ENCODE data around the gene TREX2. TPM values are rescaled to one million over a fixed set of nuclear protein-coding genes. Genes with fewer than 3 reads are reported as not detected.

TREX2 gene
- total RNA-seq, 1 experiment from 2014 or later = 2.9 TPM

DNA sequence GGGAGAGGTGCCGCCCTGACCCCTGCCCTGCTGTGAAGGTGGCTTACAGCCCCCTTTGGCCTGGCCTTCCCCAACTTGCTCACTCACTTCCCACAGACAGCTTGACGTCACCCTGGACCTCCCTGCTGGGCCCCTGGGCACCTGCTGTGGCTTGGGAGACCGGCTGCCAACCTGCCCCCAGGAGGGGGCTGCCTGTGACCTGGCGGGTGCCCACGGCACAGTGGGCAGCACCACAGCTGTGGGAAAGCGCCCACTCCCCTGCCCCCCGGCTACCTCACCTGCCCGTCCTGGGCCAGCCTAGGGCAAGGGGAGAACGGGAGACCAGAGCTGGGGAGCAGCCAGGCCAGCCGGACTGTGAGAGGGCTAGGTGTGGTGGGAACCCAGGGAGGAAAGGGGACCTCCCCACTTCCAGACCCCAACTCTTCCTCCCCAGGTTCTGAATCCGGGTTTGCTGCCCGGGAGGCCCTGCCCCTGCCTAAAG, 36.9 kb downstream of the TREX2 start:
- no TSS peak for BruUV-seq (replicated peaks)
- no peak for ATAC-seq

More for the DNA sequence above, 36.9 kb downstream of the TREX2 start:
- Histone ChIP-seq H2AFZ (ENCODE audit: low read depth, low read length, poor library complexity, severe bottlenecking) (no peak overlapping the region), H3K36me3 (ENCODE audit: control insufficient read depth in 1 of 2, insufficient read depth in 2 of 2, low read length in 2 of 2) (no peaks in the 10 kb centered on the region), H3K27me3 (ENCODE audit: insufficient read depth, low read length) (no peaks in the 10 kb centered on the region), H3K9me3 (ENCODE audit: control insufficient read depth in 1 of 2, insufficient read depth in 1 of 2, low read depth in 1 of 2, low read length in 2 of 2) (no peaks in the 10 kb centered on the region), H3K4me3 (replicated peaks in 1 of 2; ENCODE audit: low read depth in 1 of 2, low read length in 2 of 2) (no peak overlapping the region), H3K9ac (ENCODE audit: low read length) (no peak overlapping the region), H3K4me1 (ENCODE audit: control insufficient read depth in 1 of 2, insufficient read depth in 2 of 2, low read length in 2 of 2) (no peaks in the 10 kb centered on the region), H3K9me2 (ENCODE audit: insufficient read depth) (no peaks in the 10 kb centered on the region), H3K4me2 (ENCODE audit: low read length) (no peak overlapping the region), H3K27ac (ENCODE audit: low read depth, low read length) (no peak overlapping the region), H4K20me1 (ENCODE audit: insufficient read depth) (no peaks in the 10 kb centered on the region), H3K79me2 (ENCODE audit: insufficient read depth, low read length) (no peaks in the 10 kb centered on the region)
- TF ChIP-seq SIN3A (IDR thresholded peaks at IDR 0.05; ENCODE audit: low read depth) (no peak), ELF1 (IDR thresholded peaks at IDR 0.05; ENCODE audit: borderline replicate concordance, low read depth) (no peak), CBX3 (IDR thresholded peaks at IDR 0.05; ENCODE audit: low read depth) (no peak), EZH2phosphoT487 (IDR thresholded peaks at IDR 0.05; ENCODE audit: borderline replicate concordance) (no peak)
- TF ChIP-seq, protein P1, sequence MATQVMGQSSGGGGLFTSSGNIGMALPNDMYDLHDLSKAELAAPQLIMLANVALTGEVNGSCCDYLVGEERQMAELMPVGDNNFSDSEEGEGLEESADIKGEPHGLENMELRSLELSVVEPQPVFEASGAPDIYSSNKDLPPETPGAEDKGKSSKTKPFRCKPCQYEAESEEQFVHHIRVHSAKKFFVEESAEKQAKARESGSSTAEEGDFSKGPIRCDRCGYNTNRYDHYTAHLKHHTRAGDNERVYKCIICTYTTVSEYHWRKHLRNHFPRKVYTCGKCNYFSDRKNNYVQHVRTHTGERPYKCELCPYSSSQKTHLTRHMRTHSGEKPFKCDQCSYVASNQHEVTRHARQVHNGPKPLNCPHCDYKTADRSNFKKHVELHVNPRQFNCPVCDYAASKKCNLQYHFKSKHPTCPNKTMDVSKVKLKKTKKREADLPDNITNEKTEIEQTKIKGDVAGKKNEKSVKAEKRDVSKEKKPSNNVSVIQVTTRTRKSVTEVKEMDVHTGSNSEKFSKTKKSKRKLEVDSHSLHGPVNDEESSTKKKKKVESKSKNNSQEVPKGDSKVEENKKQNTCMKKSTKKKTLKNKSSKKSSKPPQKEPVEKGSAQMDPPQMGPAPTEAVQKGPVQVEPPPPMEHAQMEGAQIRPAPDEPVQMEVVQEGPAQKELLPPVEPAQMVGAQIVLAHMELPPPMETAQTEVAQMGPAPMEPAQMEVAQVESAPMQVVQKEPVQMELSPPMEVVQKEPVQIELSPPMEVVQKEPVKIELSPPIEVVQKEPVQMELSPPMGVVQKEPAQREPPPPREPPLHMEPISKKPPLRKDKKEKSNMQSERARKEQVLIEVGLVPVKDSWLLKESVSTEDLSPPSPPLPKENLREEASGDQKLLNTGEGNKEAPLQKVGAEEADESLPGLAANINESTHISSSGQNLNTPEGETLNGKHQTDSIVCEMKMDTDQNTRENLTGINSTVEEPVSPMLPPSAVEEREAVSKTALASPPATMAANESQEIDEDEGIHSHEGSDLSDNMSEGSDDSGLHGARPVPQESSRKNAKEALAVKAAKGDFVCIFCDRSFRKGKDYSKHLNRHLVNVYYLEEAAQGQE (IDR thresholded peaks at IDR 0.05; ENCODE audit: low read depth) = no peak
- TF ChIP-seq, protein P2, sequence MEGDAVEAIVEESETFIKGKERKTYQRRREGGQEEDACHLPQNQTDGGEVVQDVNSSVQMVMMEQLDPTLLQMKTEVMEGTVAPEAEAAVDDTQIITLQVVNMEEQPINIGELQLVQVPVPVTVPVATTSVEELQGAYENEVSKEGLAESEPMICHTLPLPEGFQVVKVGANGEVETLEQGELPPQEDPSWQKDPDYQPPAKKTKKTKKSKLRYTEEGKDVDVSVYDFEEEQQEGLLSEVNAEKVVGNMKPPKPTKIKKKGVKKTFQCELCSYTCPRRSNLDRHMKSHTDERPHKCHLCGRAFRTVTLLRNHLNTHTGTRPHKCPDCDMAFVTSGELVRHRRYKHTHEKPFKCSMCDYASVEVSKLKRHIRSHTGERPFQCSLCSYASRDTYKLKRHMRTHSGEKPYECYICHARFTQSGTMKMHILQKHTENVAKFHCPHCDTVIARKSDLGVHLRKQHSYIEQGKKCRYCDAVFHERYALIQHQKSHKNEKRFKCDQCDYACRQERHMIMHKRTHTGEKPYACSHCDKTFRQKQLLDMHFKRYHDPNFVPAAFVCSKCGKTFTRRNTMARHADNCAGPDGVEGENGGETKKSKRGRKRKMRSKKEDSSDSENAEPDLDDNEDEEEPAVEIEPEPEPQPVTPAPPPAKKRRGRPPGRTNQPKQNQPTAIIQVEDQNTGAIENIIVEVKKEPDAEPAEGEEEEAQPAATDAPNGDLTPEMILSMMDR (IDR thresholded peaks at IDR 0.05 in 2 of 3, conservative IDR thresholded peaks at IDR 0.05 in 1 of 3; ENCODE audit: borderline replicate concordance in 1 of 3, insufficient read depth in 1 of 3, low read depth in 2 of 3, low read length in 2 of 3) = no peak
- ChIA-PET CTCF (no interaction called here), RAD21 (ENCODE audit: low non-redundant PET in 1 of 2, low total read pairs in 2 of 2, uncharacterized antibody in 2 of 2, unreplicated experiment in 2 of 2) (no interaction called here), POLR2A (no interaction called here)
- no peak for DNase-seq (ENCODE audit: low read depth, low spot score)
- intact Hi-C loops (cut with micrococcal nuclease) = no loop called here
